Stimulated activated CD4-positive, alpha-beta T cell treated with anti-CD3 and anti-CD28 coated beads, Interleukin-15, amount 100 ng/mL, for 24 hours (primary cell): Measurements from ENCODE around the gene OTUB2.
A peak's percentile ranks its signal among the peaks of the same experiment; 100 is the strongest.

ENCODE experiments used
- DNase-seq: peaks from one replicate; pipeline ENCODE4 v3.0.0-alpha.2; 2020

Gene OTUB2

DNA sequence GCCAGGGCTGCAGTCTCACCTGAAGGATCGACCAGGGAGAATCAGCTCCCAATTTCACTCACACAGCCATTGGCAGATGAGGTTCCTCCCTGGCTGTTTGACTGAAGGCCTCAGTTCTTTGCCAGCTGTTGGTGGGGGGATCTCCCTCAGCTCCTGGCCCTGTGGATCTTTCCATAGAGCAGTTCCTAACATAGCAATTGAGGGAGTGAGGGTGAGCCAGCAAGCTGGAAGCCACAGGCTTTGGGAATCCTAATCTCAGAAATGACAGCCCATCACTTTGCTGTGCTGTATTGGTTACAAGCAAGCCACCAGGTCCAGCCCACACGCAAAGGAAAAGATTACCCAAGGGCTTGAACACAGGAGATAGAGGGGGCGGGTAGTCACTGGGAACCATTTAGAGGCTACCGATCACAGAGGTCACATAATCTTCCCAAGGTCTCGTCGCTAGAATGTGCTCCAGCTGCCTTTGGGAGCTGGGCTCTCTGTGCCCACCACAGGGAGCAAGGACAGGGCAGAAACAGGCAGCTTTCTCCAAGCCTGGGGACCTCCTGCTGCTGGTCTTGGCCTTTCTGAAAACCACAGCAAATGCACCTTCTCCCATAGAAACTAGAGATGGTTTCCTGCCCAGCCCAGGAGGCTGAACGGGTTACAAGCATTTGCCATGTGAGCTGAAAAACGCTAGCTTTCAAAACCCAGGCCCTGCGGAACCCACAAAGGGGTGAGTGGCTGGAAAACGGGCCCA, 4.6 kb upstream of the OTUB2 start:
- peak; percentile 55 for DNase-seq

DNA sequence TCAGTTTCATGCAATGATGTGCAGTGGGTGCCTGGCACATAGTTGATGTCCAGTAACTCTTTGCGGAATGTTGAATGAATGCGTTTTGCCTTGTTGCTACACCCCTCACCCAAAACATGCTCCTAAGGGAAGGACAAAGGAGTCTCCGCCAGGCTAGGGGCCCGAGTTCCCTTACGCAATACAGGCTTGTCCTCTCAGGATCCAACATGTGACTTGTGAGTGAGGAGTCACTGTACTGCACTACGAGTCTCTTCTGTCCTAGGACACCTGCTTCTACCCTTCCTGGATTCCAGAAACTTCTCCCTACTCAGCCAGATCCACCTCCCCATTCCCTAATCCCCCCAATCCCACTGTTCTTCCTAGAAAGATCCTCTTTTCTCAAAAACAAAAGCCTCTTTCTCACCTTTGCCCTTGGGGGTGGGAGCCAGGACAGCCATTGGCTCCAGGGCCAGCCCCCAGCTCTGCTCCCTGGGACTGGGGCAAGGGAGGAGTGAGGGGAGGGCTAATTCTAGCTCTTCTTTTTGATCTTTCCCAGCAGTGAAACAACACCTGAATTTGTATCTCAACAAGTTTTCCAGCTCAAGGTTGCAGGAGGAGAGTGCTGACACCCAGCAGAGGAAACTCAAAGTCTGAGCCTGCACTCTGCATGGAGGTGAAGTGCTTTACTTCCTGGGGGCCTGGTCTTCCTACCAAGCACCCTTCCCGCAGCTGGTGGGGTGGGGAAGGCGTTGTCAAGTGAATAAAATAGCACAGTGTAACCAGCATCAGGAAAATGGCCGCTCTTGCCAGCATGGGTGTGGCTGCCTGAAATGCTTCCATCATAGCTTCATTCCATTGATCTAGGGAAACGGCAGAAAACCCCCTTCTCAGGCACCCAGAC, 3.4 kb upstream of the OTUB2 start:
- no peak for DNase-seq

DNA sequence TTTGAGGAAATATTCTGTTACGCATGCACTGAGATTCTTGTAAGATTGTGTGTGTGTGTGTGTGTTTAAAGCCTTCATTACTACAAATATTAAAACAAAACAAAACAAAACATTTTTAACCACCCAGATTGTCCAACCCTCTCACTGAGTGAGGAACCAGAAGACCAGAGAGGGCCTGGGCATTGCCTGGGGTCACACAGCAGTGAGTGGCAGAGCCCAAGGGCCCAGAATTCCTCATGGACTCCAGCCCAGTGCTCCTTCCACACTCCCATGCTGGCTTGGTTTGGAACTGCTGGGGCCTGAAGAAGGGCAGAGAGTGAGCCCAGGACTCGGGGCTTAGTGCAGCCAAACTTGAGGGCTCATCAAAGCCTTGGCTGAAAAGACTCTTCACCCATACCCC, 1.6 kb upstream of the OTUB2 start:
- DNase-seq = no peak

DNA sequence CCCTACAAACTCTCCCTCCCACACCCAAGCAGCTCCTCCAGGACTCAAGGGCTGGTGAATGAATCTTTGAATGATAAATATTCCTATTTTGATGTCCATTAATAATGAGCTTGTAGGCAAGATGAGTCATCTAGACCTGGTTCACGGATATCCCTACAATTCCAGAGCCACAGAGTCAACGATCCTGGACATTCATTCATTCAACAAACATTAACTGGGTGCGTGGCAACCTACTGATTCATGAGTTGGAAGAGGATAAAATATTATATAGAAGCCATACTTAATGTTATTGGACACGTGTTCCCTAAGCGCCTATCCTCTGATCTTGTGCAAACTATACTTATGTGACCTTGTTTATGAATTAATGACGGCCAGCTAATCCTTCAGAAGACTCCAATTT, 420 bp upstream of the OTUB2 start:
- no peak for DNase-seq

DNA sequence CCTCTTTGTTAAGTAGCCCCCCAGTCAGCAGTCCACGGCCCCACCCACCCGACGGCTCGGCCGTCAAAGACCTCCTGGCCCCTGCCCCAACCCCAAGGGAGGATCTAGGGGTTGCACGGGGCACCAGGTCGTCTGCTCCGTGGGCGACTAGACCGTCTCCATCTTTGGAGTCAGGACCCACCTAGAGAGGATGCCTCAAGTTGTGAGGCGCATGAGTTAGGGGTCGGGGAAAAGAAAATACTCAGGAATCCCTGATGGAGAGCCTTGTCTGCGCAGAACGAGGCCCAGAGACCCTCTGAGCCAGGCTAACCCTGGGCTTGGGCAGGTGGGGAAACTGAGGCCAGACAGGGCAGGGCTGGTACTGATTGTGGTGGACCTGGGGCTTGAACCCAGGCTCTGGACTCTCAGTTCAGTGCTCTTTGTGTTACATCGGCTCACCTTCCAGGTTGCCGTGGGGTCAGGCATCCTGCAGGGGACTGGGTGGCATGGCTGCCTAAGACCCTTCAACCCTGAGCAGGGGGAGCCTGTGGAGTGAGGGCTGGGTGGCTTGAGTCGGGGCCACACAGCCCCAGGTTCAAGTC, 839 bp downstream of the OTUB2 start:
- no peak for DNase-seq

DNA sequence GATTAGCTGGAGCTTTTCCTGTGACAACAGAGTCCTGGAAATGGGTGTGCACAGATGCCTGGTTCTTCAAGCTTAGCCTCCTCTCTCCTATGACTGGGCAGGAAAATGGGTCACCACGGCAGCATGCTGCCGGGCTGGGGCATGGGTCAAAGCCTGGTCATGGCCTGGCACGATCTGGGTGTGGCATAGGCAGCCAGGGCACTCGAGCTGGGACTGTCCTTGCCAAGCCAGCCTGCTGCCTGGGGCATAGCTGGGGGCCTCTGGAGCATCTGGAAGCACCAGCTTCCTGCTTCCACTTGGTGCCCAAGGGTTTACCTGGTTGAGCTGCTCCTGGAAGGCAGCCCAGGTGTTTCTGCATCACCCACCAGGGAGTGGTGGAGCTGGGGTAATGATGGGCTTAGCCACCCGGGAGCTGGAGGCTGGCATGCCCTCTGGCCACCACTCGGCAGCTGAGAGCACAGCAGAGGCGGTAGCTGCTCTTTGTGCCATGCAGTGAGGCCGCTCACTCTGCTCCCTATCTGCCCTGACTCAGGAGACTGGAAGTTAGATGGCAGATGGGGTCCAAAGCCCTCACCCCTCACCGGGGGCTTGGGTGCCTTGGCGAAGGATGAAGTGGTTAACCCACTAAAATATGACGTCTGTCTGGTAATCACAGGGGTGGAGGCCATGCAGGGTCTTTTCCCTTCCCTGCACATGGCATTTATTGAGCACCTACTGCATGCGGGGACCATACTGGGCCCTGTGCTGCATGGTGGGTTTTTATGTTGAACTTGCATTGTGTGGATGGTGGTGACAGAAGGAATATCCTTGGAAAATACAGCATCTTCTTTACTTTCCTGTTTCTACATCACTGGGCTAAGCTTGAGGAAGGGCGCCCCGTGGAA, 1.7 kb downstream of the OTUB2 start:
- no peak for DNase-seq

DNA sequence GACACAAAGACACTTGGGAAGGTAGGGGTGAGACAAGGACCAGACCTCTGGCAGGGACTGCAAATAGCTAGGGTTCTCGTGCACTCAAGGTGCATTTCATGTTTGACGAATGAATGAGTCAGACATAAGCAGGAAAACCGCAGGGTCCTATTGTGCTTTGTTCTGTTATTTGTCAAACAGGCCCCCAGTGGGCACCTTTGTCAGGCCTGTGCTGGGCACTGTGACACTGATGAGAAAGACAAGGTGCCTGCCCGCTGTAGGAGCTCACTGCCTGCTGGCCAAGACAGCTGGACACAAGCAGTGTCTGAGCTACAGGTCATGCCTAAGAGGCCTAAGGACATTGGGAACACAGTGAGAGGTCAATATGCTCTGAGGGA, 2.3 kb downstream of the OTUB2 start:
- DNase-seq = peak; percentile 43

DNA sequence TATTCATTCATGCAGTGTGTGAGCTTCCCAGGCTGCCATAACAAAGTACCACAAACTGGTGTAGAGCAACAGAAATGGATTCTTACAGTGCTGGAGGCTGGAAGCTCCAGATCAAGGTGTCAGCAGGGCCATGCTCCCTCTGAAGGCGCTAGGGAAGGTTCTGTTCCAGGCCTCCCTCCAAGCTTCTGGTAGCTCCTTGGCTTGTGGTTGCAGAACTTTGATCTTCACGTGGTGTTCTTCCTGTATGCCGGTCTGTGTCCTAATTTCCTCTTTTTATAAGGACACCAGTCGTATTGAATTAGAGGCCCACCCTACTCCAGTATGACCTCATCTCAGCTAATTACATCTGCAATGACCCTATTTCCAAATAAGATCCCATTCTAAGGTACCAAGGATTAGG, 3.1 kb downstream of the OTUB2 start:
- no peak for DNase-seq

DNA sequence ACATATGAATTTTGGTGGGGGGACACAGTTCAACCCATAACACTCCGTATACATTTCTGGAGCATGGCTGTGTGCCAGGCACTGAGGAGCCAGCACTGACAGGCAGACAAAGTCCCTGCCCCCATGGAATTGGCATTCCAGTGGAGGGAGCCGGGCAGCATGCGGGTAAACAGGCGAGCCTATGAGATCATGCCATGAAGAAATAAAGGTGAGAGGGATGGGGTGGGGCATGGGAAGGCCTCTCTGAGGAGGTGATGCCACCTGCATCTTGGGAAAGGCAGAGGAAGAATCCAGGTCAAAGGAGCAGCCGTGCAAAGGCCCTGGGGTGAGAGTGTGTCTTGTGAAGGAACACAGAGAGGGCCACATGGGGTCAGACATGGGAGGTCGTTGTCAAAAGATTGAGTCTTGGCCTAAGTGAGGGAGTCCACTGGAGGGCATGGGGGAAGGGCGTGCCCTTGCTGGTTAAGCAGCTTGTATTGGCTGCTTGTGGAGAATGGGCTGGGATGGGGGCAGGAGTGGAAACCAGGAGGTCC, 3.6 kb downstream of the OTUB2 start:
- DNase-seq = no peak

DNA sequence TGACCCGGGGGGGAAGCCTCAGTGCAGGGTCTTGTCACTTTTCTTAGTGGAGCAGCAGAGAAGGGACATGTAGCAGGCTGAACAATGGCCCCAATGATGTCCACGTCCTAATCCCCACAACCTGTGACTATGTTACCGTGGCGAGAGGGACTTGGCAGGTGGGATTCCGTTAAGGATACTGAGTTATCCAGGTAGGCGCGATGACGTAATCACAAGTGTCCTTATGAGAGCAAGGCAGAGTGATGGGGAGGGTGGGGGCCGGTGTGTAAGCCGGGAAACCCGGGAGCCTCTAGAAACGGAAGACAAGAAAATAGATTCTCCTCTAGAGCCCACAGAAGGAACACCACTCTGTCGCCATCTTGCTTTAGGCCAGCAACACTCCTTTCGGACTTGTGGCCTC, 4.4 kb downstream of the OTUB2 start:
- no peak for DNase-seq

DNA sequence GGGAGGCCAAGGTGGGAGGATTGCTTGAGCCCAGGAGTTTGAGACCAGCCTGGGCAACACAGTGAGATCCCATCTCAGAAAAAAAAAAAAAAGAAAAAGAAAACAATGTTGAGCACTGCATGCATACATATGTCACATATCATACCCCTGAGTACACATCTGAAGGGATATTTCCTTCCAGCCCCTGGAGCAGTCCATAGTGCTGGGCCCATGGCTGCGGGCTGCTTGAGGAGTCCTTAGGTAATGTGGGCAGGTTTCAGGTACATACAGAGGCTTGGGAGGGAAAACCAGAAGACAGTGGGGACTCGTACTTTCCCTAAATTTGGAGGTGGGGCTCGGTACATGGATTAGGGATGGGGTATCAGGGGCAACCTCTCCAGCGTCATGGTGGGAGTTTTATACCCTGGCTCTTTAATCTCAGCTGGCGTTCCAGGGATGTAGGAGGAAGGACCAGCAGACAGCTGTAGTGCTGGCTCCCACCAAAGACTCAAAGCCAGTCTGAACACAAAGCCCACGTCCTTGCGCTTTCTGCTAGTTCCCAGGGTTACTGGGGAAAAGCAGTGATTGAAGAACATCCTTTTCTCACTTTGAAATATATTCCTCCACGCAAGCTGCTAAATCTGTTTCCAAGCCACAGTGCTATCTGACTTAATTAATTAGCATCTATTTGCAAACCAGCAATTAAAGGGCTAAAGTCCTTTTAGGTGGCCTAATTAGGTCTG, 5.2 kb downstream of the OTUB2 start:
- no peak for DNase-seq

DNA sequence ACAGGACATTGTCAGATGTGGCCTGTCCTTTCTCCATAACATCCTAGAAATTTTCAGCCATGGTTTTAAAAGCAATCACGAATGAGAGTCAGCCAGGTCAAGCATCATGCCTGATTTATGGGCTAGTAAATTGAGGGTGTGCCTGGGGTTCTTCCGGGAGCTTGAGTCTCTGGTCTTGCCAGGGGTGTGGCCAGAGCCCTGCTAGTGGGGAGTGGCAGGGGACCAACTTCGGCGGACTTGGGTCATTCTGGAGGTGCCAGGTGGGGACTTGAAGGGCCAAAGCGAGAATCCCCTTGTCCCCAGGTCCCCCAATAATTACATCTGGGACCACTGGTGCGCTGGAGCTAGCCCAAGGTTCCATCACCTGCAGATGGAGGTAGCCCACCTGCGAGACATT, 5.7 kb downstream of the OTUB2 start:
- DNase-seq = no peak

DNA sequence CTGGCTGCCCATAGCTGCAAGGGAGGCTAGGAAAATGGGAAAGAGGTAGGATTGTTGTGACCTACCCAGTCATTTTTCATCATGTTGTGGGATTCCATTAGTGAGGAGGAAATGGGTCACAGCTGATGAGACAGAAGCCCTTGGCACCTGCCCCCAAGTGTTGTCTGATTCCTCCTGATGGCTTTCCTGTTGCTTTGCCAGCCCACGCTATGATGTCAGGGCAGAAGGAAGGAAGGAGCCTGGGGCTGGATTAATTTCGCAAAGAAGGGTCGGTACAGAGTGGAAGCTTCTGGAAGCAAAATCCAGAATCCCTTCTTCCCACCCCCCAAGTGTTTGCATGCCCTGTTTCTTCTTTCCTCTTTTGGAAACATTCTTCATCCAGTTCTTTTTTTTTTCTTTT, 8.7 kb downstream of the OTUB2 start:
- DNase-seq = no peak

DNA sequence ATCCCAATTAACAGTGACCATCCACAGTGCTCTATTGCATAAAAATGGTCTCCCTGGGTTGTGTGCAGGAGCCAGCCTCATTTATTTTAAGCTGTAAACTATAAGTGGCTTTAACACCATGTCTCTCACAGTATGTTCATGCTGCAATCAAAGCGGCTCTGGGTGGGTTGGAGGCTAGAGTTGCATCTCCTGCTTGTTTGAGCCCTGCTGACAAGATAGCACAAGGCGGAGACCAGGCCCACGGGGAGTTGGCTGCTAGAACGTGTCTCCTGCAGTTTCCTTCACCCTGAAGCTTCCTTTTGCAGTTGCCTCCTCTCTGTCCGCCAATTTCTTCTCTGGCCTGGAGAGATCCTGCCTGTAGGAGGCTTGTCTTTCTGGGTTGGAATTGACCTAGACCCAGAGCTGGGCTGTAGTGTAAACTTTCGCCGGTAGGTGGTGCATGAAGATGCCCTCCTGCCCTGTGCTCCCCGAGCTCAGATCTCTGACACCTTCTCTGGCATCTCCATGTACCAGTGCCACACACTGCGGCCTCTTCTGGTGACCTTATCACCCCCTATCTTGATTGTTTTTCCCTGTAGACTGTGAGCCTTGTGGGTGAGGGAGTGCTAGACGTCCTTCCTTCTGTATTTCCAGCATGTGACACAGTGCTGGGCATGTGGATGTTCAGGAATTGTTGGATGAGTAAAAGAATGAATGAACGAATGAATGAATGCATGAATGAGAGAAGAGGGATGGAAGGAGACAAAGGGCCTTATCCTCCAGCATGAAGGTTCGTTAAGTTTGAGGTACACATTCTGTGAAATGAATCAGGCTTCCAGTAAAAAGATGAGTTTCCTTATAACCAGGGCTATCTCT, 10.4 kb downstream of the OTUB2 start:
- DNase-seq = peak; percentile 84

DNA sequence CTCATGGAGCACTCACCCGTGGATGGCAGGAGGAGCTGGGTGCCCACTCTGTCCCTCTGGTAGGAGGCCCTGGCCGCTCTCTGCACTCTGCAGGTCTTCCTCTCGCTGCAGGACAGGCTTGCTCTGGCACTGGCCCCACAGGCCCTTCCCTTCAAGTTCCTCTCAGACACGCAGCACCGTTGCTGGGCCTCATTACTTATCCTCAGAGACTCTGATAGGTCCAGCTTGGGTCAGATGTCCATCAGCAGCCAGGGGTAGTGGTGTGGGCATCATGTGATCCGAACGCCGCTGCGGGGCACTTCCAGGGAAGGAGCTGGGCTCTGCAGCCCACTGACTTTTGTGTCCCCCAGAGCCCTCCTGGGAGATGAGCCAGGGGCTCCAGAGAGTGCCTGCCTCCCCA, 11.8 kb downstream of the OTUB2 start:
- DNase-seq = no peak

DNA sequence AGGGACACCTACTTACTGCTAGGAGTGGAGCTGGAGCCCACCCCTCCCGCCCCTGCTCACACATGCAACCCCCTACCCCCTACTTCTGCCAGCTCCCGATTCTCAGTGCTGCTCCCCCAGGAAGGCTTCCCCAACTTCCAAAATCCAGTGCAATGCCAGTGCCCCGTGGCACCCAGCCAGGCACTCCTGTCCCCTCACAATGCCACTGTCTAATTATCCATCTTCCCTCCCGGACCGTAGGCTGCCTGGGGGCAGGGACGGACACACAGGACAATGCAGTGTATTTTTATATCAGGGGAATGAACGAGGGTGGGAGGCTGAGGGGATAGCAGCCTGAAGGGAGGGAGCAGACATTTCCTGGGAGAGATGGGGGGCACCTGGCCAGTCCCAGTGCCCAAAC, 12.4 kb downstream of the OTUB2 start:
- DNase-seq = no peak

DNA sequence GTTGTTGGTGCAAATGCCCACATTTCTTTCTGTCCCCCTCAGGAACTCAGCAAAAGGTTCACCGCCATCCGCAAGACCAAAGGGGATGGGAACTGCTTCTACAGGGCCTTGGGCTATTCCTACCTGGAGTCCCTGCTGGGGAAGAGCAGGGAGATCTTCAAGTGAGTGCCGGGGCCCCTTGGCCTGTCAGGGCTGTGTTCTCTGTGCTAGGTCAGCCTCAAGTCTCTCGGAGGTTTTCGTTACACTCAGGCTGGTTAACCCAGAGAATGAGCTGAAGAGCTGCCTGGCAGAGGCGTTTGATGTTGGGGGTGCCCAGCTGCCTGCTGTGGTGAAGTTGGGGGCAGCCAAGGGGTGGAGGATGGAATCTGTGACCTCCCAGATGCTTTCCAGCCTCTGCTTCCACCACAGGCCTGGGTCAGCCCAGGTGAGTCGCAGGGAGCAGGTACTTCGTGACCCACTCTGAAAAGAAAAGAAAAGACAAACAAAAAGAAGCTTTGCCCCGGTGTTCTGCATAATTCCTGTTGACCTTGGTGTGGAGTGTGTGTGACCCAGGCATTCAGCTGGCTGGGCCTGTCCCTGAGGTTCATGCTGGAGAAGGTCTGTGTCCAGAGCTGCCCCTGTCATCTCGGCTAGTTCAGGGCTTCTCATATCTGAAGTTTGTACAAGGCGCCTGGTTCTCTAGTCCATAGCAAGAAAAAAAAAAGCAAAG, 12.9 kb downstream of the OTUB2 start:
- no peak for DNase-seq

DNA sequence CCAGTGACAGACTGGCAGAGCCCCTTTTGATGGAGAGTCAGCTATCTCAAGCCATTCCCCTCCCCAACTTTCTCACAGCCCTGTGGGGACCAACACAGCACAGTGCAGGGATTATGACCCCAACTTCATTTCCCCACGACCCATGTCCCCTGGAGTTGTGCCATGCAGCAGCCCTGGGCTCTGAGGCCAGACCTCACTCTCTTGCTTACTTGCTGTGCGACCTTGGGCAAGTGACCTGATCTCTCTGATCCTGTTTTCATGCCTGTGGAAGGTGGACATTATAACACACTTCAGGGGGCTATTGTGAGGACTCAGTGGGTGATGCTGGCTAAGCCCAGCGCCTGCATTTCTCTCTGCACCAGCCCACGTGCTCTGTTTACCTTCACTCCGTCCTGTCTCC, 14.1 kb downstream of the OTUB2 start:
- no peak for DNase-seq

DNA sequence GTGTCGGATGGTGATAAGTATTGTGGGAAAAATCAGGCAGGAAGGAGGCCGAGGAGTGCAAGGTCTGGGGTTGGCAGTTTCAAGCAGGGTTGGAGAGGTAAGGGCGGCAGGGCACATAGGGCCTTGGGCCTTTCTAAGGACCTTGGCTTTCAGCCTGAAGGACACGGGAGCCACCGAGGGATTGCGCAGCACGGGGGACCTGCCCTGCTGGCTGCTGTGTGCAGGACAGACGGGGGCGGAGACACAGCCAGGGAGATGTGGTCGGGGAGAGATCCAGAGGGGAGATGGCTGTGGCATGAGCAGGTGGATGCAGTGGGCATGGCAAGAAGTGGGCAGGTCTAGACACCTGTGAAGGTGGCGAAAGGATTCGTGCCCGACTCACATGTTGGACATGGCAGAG, 14.7 kb downstream of the OTUB2 start:
- DNase-seq = no peak

DNA sequence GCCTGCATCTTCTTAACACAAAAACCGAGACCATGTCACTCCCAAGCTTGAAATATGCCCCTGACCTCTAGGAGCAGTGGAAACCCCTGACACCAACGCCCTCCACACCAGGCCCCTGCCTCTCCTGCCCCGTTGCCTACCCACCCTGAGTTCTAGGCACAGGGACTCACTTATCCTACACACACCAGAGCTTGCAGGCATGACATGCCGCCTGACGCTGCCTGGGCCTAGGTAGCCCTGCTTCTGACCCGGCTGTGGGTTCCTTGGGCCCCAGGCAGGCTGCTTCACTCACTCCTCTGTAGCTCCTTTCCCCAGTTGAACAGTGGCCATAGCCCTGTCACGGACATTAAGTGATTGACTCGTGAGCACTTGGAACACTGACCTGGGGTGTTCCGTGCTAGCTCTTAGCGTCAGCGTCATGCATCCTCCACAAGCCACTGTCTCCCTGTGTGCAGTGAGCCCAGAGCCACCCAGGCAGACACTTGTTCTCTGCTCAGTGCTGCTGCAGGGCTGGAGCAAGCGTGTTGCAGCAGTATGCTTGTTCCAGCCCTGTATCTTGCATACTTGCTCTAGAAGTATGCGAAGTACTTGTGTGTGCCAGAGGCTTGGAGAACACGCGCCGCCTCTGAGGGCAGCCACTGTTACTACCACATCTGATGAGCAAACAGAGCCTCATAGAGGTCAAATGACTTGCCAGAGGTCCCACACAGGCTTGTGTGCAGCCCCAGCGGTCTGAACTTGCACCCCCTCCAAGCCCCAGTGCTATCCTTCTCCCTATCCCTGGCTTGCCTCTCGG, 15.6 kb downstream of the OTUB2 start:
- DNase-seq = no peak
